GM19324 (cell line): Measurements from ENCODE around the gene HOXA10.

Experiments
- ATAC-seq: cut with Tn5 transposase; IDR thresholded peaks from one replicate; pipeline ENCODE4 v1.9.1; 2021; ENCODE audit warnings: mild to moderate bottlenecking, moderate library complexity; ENCODE audit not compliant: unreplicated experiment, low FRiP score

The HOXA10 gene

GRCh38 chr7:27173956-27174873, at the start of gene HOXA10:
Gene HOXA10 (minus strand): TSS chr7:27174320. CDS start chr7:27174306, 14 bp downstream.
- ATAC-seq = no peak

GRCh38 chr7:27221201-27221797, 47.2 kb upstream of the HOXA10 start:
- no peak for ATAC-seq

GRCh38 chr7:27220440-27220955, 46.4 kb upstream of the HOXA10 start:
- no peak for ATAC-seq

- ATAC-seq = no peak
Observed at GRCh38 chr7:27219821-27220220, 45.7 kb upstream of the HOXA10 start.

- no peak for ATAC-seq
Observed at GRCh38 chr7:27217951-27218350, 43.8 kb upstream of the HOXA10 start.

- no peak for ATAC-seq
Observed at GRCh38 chr7:27215356-27215755, 41.2 kb upstream of the HOXA10 start.

GRCh38 chr7:27214239-27214950, 40.3 kb upstream of the HOXA10 start:
- ATAC-seq = no peak

- ATAC-seq = no peak
Observed at GRCh38 chr7:27213433-27214238, 39.5 kb upstream of the HOXA10 start.

- no peak for ATAC-seq
Observed at GRCh38 chr7:27212497-27213432, 38.6 kb upstream of the HOXA10 start.

- ATAC-seq = no peak
Observed at GRCh38 chr7:27211764-27212204, 37.7 kb upstream of the HOXA10 start.

GRCh38 chr7:27211084-27211446, 36.9 kb upstream of the HOXA10 start:
- ATAC-seq = no peak

GRCh38 chr7:27210441-27211083, 36.4 kb upstream of the HOXA10 start:
- no peak for ATAC-seq

- no peak for ATAC-seq
Observed at GRCh38 chr7:27209933-27210440, 35.9 kb upstream of the HOXA10 start.

GRCh38 chr7:27208998-27209397, 34.9 kb upstream of the HOXA10 start:
- no peak for ATAC-seq

- no peak for ATAC-seq
Observed at GRCh38 chr7:27207348-27207985, 33.3 kb upstream of the HOXA10 start.

GRCh38 chr7:27205325-27206280, 31.5 kb upstream of the HOXA10 start:
- ATAC-seq = no peak

GRCh38 chr7:27204851-27205322, 30.8 kb upstream of the HOXA10 start:
- ATAC-seq = no peak
